Measurements from ENCODE around the gene WDR77.

- TF ChIP-seq, protein P1, sequence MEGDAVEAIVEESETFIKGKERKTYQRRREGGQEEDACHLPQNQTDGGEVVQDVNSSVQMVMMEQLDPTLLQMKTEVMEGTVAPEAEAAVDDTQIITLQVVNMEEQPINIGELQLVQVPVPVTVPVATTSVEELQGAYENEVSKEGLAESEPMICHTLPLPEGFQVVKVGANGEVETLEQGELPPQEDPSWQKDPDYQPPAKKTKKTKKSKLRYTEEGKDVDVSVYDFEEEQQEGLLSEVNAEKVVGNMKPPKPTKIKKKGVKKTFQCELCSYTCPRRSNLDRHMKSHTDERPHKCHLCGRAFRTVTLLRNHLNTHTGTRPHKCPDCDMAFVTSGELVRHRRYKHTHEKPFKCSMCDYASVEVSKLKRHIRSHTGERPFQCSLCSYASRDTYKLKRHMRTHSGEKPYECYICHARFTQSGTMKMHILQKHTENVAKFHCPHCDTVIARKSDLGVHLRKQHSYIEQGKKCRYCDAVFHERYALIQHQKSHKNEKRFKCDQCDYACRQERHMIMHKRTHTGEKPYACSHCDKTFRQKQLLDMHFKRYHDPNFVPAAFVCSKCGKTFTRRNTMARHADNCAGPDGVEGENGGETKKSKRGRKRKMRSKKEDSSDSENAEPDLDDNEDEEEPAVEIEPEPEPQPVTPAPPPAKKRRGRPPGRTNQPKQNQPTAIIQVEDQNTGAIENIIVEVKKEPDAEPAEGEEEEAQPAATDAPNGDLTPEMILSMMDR (IDR thresholded peaks at IDR 0.05): no peak
- no peak for TF ChIP-seq POLR2A (IDR thresholded peaks at IDR 0.05)
Measured at GRCh38 chr1:111484391-111485026, 35.5 kb upstream of the WDR77 start.

All from testis (tissue), 2 donors.